ENCODE measurements around the gene CSGALNACT2.

Gene CSGALNACT2

DNA sequence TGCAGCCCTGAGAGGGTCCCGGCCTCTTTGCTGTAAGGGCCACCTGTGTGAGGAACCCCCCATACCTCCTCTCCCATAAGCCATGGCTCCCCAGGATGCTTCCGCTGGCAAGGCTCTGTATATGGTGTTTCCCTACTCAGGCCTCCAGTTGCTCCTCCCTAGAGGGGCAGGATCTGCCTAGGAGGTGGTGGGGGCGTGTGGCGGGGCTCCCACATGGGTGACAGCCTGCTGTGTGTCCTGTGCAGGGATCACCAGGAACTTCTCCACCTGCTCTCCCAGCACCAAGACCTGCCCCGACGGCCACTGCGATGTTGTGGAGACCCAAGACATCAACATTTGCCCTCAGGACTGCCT is 25.7 kb upstream of the CSGALNACT2 start:
- DNase-seq = no peak

DNA sequence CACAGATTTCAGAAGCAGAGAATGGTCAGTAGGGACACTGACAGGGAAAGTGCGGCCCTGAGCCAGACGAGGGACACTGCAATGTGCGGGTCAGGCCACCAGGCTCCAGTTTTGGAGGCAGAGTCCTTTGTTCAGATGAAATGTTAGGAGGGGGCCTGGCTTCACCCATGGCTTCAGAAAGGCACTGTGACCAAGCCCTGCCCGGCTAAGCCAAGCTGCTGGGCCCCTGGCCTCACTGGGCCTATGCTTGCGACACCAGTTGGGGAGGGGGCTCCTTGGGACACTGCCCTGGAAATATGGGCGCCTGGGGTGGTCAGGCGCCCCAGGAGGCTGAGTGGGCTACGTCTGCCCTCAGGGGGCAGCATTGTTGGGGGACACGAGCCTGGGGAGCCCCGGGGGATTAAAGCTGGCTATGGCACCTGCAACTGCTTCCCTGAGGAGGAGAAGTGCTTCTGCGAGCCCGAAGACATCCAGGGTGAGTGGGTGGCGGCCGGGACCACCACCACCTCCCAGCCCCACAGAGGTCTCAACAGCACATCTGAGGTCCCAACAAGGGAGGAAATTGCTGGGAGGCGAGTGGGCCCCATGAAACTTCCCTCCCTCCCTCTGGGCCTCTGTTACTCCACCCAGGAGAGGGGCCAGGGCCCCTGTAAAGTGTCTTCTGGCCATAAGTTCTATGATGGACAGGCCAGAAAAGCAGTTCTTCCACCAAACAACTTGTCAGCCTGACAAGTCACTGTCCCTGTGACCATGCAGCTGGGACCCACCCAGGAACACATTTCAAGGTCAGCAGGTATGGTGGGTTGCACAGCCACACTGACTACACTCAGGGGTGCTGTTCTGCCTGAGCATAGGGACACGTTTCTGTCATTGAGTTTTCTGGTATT is 24.8 kb upstream of the CSGALNACT2 start:
- DNase-seq = no peak

DNA sequence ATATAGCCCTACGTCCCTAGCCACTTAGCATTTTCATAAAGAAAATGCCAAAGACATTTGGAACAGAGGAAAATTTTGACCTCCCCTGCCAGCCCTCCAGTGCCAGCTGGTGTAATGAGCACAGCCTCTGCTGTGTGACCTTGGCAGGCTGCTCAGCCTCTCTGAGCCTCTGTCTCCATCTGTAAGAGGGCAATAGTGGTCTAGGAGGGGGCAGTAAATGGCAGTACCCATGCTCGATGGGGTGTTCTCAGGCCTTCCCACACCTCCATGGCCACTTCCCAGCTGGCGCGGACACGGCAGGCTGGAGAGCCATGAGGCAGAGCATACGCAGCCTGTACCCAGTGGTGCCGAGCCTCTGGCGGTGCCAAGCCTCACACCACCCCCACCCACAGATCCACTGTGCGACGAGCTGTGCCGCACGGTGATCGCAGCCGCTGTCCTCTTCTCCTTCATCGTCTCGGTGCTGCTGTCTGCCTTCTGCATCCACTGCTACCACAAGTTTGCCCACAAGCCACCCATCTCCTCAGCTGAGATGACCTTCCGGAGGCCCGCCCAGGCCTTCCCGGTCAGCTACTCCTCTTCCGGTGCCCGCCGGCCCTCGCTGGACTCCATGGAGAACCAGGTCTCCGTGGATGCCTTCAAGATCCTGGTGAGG is 24.0 kb upstream of the CSGALNACT2 start:
- DNase-seq = no peak

DNA sequence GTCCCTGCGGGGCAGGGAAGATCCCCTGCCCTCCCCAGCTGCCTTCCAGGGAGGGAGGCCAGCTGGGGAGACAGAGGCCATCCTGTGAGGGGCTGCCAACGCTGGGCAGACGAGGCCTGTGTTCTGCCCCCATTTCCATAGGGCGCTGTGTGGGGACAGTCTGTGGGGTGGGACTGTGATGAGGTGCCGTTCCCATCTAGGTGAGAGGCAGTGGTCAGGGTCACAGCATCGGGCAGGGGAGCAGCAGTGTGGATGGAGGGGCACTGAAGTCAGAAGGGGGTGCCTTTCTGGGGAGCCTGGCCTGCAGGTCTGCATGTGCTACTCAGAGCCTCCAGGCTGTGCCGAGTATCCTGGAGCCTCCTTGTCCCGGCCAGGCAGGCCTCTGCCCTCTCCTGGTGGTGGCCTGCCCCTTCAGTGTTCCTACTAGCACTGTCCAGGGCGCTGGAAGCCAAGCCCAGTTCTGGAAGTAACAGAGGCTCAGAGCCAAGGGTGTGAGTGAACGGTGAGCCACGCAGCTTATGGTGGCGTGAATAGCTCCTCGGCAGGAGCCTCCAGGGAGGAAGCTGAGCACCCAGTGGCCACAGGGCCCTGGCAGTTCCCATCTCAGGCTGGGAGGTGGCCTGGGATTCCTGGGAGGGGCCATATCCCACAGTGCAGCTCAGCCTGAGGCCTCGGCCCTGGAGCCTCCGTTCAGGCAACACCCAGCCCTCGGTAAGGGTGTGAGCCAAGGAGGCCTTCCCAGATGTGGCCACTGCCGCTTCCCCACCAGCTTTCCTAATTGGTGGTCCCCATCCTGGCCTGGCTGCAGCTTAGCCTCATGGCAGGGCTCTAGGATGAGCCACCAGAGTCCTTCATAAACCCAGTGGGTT is 23.3 kb upstream of the CSGALNACT2 start:
- DNase-seq = no peak

DNA sequence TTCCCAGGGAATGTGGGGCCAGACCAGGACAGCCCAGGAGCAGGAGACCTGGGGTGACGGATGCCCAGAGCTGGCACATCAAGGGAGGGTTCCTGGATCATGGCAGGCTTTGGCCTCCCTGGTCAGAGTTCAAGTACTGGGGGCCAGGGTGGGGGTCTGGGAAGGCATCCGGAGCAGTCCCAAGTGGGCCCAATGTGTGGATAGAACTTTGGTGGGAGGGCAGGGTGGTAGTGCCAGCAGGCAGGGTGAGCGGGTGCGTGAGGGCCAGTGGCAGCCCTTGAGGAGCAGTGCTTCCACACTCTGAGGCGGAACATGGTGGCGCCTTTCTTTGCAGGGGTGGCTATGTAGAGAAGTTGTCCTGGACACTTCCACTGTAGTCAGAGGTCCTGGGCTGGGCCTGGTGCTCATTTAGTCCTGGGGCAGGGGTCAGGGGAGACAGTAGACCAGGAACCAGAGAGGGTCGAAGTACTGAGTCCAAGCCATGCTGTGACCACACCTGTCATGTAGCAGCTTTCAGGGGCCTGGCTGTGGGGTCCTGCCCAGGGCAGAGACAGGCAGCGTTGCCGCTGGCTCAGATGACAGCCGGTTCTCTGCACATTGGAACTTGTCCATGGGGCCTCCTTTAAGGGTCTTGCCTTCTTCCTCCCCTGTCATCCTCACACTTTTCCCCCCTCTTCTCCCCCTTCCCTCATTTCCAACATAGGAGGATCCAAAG is 22.2 kb upstream of the CSGALNACT2 start:
- DNase-seq = no peak

DNA sequence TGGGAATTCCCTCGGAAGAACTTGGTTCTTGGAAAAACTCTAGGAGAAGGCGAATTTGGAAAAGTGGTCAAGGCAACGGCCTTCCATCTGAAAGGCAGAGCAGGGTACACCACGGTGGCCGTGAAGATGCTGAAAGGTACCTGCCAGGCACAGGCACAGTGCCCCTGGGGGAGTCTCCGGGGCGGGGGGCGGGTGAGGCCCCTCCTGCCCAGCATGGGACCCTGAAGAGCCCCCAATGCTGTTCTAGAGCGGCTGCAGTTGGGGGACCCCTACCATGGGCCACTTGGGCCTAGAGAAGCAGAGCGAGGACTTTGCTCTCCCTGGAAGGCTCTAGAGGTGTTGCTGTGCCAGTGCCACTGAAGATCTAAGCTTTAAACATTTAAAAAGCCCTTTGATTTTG is 21.6 kb upstream of the CSGALNACT2 start:
- no peak for DNase-seq

DNA sequence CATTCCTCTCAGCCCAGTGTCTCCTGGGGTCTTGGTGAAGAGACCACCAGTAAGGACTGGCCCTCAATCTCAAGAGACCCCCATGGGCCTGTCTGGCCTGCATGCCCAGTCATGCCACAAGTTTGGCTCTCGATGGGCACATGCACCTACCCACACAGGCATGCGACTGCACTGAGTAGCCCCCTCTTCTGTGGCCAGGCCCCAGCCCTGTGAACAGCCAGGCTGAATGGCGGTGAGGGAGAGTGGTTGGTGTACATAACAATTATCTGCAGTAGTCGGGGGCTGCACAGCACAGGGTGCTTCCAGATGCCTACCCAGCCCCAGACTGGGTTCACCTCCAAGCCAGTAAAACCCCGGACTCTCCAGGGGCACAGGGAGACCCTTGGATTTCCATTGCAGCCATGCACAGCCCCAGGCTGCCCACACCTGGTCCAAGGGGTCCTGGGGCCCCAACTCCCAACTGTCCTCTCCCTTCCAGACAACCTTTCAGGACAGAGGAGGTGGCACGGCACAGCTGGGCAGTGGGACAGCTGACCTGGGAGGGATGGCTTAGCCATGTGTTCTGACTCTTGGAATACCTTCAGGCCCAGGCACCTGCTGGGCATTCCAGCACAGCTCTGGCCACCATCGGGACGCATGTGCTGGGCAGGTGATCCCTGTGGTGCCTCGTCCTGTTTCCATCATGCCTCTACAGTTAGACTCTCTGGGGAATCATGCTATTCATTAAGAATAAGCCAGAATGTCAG is 21.0 kb upstream of the CSGALNACT2 start:
- DNase-seq = no peak

DNA sequence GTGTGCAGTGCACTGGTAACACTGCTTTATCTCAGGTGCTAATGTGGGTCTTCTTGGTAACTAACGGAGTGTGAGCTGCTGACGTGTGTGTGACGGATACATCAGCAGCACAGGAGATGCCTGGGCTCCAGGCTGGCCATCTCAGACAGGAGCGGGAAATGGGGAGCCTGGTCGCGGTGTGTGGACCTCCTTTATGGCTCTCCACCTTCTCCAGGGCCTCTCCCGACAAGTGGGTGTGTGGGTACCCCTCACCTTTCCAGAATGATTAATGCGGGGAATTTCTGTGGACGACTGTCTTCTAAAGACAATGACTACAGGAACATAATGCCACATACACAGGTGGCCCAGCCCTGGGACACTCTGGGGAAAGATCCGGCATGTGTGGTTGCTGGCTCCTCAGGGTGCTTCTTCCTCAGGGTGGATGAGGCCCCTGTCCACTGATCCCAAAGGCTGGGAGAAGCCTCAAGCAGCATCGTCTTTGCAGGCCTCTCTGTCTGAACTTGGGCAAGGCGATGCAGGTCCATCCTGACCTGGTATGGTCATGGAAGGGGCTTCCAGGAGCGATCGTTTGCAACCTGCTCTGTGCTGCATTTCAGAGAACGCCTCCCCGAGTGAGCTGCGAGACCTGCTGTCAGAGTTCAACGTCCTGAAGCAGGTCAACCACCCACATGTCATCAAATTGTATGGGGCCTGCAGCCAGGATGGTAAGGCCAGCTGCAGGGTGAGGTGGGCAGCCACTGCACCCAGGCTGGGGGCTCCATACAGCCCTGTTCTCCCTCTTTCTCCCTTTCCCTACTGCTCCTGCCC is 20.3 kb upstream of the CSGALNACT2 start:
- DNase-seq = no peak

DNA sequence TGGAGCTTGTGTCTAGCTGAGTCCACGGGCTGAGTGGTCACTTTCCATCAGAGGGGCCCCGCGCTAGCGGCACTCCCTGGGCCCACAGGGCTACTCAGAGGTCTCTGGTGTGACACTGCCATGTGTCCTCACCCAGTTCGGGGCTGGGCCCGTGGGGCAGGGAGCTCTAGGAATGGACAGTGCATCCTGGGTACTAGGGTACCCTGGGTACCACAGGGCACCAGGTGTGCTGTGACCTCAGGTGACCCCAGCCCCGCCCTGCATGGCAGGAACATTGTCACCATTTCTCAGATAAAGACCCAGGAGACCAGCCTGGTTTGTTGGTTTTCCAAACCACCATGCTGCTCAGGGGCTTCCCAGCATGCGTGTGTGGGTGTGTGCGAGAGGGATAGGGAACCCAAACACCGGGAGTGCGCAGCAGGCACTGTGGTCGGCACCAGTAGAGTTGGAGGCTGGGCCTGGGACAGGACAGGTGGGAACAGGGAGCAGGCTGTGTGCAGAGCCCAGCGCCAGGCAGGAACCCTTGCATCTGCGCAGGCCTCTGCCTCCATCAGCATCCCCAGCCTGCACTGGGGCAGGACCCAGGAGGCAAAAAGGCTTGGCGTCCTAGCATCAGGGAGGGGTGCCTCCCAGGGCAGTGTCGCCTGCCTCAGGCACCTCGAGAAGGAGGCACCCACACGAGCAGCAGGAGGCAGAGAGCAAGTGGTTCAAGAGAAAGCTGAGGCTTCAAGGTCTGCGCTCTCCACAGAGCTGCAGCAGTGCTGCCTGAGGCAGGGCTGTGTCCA is 19.4 kb upstream of the CSGALNACT2 start:
- DNase-seq = no peak

DNA sequence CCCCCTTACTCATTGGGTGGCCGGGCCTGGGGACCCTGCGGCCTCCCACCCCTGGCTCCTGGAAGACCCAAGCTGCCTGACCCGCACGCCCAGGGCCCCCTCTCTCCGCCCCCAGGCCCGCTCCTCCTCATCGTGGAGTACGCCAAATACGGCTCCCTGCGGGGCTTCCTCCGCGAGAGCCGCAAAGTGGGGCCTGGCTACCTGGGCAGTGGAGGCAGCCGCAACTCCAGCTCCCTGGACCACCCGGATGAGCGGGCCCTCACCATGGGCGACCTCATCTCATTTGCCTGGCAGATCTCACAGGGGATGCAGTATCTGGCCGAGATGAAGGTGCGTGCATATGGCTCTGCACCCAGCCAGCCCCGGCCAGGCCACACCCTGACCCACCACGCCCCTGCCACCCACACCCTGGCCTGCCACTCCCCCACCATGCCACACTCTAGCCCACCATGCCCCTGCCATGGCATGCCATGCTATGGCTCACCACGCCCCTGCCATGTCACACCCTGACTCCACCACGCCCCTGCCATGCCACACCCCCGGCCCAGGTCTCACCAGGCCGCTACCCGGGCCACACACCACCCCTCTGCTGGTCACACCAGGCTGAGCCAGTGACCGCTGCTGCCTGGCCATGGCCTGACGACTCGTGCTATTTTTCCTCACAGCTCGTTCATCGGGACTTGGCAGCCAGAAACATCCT is 18.7 kb upstream of the CSGALNACT2 start:
- no peak for DNase-seq

DNA sequence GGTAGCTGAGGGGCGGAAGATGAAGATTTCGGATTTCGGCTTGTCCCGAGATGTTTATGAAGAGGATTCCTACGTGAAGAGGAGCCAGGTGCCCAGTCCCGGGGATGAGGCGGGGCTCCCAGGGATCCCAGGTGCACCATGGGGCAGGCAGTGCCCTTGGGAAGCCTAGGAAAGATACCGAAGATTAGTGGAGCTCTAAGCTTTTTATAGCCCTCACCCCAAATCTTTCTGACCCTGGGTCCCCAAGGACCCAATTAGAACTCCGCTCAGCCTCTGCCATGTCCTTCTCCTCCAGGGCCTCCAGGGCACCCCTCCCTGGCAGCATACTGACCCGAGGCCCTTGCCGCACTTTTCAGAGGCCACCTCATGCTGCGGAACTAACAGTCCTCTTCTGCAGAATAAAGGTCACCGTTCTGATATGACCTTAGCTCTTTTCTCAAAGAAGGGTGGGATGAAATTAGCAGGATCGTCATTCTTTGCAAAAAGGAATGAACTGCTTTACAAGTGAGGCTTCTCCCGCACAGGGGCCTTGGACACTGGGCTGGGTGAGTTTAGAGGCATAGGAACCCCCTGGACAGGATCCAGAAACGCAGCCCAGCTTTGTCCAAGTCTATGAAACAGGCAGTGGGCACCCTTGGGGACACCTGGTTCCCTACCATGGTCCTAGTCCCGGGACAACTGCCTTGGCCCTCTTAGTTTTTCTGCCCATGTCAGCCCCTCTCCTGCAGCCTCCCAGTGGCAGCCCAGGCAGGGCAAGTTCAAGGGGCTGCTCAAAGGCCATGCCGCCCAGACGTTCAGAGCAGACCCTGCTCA is 17.9 kb upstream of the CSGALNACT2 start:
- no peak for DNase-seq

DNA sequence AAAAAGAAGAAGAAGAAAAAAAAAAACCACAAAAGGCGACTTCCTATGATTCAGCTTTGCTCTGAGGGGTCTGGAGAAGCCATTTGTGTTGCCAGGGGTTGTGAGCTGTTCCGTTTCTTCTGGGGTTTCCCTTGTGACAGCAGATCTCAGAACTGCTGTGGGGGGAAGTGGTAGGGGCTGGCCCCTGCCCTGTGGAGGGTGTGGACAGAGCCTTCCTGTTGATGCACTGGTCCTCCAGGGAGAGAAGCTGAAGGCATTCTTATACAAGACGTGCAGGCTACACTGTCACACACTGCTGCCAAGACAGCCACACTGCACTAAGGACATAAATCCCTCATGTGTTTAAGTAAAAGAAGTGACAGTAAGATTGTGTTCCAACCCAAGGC is 17.3 kb upstream of the CSGALNACT2 start:
- no peak for DNase-seq

DNA sequence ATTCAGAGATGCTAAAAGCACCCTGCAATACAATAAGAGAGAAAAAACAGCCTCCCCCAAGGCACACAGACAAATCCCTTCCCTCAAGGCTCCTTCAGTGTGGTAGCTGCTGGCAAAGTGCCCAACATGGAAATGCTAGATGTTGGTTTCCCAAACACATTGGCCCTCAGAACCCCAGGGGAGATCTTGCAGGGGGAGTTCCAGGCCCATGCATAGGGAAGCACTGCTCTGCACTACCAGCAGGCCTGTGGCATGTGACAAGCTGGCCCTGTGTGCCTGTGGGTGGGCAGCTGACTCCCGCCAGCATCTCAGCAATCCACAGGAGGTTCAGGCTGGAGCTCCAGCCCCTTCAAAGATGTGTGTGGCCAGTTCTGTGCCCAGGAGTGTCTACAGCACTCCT is 16.8 kb upstream of the CSGALNACT2 start:
- DNase-seq = peak in 1 of 3 experiments; percentile 7

DNA sequence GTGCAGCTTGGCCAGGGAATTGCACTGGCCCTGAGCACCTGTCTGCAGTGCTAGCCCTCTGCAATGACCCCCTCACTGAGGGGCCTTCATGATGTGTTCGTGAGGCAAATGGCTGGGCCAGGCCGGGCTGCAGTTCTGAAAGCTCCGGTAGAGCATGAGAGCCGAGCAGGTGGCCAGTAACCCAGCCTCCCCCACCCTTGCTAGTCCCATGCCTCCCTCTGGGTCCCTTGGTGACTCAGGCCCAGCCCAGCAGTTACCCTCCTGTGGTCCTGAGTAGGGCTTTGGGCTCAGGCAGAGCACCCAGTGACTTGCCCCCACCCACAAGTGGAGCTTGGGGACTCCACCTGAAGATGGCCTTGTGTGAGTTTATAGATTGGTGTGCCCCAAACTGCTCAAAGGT is 16.1 kb upstream of the CSGALNACT2 start:
- no peak for DNase-seq

DNA sequence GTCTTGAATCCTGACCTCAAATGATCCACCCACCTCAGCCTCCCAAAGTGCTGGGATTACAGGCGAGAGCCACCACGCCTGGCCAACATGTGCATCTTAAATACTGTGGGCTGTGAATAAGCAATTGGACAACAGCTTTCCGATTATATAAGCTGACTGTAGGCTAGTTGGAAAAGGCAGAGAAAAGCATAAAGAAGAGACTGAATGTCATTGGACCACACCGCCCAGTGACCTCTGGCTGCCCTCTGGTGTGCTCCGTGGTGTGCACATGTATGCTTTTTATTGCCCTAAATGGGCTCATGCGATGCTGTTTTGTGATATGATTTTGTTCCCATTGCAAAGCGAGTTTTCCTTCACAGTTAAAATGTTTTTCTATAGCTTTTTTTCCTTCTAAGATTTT is 15.4 kb upstream of the CSGALNACT2 start:
- DNase-seq = no peak

DNA sequence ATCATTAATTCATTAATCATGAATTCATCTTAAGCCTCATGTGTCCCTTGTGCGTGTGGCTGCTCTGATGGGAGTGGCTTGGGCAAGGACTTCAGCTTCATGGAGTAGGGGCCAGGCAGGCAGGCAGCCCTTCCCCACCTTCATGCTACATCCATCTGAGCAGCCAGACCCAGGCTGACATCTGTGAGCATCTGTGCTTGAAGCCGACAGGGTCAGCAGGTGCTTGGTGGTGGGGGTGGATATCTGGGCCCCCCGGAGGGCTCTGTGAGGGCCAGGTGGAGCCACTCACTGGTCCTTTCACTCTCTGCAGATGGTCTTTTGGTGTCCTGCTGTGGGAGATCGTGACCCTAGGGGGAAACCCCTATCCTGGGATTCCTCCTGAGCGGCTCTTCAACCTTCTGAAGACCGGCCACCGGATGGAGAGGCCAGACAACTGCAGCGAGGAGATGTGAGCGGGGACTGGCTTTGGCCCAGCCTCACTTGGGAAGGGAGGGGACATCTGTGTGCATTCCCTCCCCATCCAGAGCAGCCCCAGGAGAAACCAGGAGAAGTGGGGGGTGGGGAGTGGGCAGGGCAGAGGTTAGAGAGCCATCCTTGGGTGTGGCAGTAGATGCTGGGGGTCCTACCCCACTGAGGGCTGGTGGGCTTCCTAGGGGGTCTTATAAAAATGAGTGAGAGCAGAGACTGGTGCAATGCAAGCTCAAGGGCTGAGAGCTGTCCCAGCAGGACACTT is 14.7 kb upstream of the CSGALNACT2 start:
- peak in 2 of 3 experiments; percentile 10 to 62 for DNase-seq

DNA sequence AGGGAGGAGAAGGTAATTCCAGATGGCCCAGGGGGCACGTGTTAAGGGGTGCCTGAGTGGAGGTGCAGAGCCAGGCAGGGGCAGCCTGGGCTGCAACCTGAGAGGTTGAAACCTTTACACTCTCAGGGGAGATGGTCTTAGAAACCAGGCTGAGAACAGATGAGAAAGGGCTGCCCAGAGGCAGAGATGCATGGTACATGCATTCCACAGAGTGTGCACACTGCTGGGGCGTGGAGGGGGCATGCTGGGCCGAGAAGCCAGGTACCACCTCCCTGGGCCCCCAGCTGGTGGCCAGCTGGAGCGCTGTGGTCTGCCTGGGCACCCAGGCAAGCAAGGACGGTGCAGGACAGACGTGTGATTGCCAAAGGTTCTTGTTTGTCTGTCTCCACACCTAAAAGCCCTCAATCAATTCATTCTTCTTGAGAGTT is 14.1 kb upstream of the CSGALNACT2 start:
- no peak for DNase-seq

Data from NCI-H1417 (cell line).